Nucleus accumbens (tissue), 56 donors: Measurements from ENCODE around the gene MYOM1.

Source experiments
- DNase-seq, 56 donors: peaks; one replicate each; lab custom pipeline; 2025; lab: John Stamatoyannopoulos, UW

MYOM1 gene

GRCh38 chr18:3219631-3220335, at the start of gene MYOM1:
Gene MYOM1 (minus strand): TSS chr18:3219968. CDS start chr18:3215223, 4,745 bp downstream.
- peak in 1 of 56 donors; percentile 6 for DNase-seq

- DNase-seq, result no peak
Observed at GRCh38 chr18:3269241-3269913, 49.6 kb upstream of the MYOM1 start.

DNA sequence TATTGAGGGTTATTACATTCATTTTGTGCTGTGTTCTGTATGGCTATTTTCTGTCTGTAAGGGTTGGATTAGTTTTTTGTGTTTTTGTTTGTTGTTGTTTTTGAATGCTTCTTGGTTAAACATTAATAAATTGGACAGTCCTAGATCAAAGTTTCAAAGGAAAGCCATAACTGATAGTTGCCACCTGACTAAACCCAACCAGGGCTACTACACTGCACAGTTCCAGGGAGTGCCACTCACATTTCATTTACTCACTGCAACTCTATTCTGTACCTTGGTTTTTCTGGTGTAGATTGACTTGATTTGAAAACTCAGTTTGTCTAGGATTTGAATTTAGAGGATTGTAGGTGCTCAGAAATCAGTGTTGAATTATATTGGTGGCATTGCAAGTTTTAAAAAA, 48.5 kb upstream of the MYOM1 start:
- no peak for DNase-seq

DNA sequence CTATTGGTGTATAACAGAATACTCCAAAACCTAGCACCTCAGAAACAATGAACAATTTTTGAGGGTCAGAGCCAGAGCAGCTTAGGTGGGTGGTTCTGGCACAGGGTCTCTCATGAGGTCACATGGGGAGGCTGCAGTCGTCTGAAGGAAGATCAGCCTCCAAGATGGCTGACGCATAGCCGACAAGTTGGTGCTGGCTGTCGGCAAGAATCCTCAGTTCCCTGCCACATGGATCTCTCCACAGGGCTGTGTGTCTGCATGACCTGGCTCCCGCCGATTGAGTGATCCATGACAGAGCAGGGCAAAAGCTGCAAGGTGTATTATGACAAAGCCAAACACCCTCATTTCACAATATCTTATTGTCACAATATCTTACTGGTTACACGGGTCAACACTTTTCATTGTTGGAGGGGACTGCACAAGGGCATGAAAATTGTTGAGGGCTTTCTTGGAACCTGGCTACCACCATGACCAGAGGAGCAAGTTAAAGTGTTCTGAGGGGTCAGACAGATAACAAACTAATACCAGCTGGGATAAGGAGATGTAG, 46.4 kb upstream of the MYOM1 start:
- DNase-seq, result no peak

DNA sequence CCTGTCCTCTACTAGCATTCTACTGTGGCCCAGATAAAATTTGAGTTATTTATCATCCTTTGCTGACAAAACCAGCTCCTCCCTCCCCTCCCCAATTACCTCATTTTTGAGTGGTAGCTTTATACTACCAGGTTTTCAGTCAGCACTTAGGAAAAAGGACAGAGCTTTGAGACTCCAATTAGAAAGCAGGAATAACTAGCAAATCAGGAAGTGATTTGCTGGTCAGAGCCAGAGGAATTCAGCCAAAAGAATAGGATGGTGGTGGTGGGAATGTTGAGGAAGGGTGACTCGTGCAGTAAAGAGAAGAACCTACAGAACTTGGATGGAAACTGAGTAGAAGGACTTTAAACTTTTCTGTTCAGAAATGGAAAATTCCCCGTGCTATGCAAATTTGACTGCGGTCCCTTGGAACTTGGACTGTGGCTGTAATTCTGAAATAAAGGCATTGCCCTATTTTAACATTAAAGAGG, 45.8 kb upstream of the MYOM1 start:
- DNase-seq, result no peak

- DNase-seq, result no peak
Observed at GRCh38 chr18:3264362-3264761, 44.6 kb upstream of the MYOM1 start.

GRCh38 chr18:3263132-3263700, 43.4 kb upstream of the MYOM1 start:
- DNase-seq, result no peak

GRCh38 chr18:3262234-3263131, 42.7 kb upstream of the MYOM1 start:
- DNase-seq, result peak in 6 of 56 donors; percentile 27 to 63 (median 53)

DNA sequence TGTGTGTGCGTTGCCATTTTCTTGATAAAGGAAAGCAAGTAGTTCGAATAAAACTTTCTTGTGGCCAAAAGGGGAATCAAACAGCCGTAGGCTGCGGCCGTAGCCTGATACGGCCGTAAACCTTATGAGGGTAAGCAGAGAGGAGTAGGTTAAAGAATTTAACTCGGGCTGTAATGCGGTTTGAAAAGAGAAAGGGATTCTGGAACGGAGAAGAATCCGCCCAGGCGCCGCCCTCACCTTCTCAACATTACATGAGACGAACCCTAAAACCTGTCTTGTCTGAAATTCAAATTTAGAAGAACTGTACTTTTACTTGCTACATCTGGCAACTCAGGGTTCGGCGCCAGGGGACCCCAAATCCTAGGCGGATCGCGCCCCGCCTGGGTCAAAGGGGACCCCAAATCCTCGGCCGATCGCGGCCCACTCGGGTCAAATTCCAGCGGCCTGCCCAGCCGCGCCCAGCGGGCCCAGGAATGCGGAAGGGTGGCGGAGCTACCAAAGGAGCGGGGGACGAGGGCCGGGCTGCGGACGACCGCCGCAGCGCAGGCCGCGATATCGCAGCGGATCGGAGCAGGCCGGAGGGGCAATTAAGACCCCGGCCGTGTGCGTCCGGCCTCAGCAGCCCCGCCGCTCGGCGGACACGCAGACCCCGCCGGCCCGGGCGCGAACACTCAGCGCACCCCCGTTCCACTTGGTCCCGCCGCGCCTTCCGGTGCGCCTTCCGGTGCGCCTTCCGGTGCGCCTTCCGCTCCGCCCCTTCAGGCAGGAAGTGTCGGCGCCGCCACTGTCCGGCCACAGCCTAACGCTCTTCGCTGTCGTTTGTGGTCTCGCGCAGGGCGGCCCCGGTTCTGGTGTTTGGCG, 41.8 kb upstream of the MYOM1 start, which contains the start of gene MYL12B:
Gene MYL12B, plus strand, starts transcription at position 761 of the 861 bp plus-strand sequence. CDS start 10,766 bp downstream, outside the sequence.
- peak in 54 of 56 donors; percentile 24 to 91 (median 75) for DNase-seq

DNA sequence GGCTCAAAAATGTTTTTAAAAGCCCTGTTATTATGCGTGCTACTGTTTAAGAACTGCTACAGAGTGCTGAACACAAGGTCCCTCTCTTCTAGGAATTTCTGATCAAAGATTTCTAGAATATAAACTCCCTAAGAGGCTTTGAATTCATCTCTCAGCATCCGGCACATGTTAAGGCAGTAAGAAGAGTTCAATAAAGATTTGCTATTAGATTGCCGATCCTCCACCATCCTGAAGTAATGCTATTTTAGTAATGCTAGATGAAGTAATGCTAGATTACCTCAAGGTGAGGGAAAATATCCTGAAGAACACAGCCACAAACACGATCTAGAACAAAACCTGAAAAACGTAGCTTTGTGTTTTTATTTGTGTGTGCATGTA, 41.2 kb upstream of the MYOM1 start:
- DNase-seq, result no peak

DNA sequence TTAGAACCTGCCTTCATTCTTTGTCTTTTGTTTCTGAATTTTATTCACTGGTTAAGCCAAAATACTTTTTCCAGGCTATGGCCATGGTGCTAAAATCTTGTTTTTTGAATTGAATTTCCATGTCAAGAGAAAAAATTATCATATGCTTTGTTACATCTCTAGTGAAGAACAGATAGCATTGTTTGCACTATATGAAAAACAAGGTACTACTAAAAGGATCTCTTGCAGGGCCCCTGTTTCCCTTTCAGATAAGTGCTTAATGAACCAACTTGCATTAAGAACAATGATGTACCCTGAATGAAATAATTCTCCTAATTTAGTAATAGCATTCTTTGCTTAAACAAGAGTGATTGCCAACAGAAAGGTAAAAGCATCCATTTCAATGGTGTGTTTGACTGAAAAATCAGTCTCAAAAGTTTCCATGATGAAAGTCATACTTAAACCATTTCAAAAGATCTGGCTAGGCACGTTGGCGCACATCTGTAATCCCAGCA, 37.9 kb upstream of the MYOM1 start:
- no peak for DNase-seq

GRCh38 chr18:3256693-3257626, 37.2 kb upstream of the MYOM1 start:
- DNase-seq, result no peak

DNA sequence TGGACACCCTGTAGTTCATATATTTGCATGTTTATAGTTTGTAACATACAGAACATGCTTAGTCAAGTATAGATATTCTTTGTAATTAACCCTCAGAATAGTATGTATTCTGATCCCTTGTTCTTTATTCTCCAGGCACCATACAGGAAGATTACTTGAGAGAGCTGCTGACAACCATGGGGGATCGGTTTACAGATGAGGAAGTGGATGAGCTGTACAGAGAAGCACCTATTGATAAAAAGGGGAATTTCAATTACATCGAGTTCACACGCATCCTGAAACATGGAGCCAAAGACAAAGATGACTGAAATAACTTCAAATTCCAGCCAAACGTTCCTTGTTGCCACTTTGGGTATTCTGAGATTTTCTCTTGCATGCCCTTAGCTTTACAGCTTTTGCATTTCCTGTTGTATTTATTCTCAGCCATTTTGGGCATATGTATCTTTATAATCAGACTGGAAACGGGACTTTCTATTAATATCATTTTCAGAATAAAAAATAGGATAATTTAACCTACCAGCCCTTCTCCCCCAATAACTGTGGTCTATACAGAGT, 35.9 kb upstream of the MYOM1 start:
- DNase-seq, result no peak

DNA sequence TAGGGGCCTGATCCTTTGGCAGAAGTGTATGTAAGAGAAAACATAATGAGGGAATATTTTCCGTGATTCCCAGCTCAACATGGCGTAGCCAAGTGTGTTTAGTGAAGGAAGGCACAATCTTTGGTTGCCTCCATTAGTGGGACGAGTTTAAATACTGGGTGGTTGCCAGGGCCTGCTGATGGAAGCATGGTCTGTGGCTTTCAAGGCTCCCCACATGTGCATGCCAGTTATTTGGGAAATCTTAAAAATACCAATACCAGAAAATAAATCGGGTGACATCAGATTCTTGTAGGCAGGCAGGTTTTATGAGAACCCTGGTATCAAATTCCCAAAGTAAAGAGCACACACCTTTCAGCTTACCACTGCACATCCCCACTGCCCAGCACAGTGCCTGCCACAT, 35.0 kb upstream of the MYOM1 start:
- no peak for DNase-seq

- no peak for DNase-seq
Observed at GRCh38 chr18:3252843-3253242, 33.1 kb upstream of the MYOM1 start.

DNA sequence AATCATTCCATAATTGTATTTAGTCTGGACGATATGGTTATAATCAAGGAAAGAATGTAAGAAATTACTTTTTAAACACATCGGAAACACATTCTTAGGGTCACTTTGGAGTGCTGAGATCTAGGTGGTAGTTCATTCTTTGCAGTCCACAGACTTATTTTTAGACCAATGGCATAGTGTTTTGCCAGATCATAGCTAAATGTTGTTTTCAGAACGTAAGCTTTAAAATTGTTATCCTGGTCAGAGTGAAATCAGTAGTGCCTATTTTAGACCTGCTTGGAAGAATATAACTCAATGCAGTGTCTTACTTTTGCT, 32.2 kb upstream of the MYOM1 start:
- DNase-seq, result no peak

GRCh38 chr18:3251249-3251962, 31.6 kb upstream of the MYOM1 start:
- no peak for DNase-seq
